ENCODE measurements around the gene VSTM4. TPM values are rescaled to one million over a fixed set of nuclear protein-coding genes. Genes with fewer than 3 reads are reported as not detected.

Gene VSTM4
- polyA plus RNA-seq, 4 donors: 14.2 to 18.9 (median 15.5) TPM

- DNase-seq (ENCODE audit: low read depth in 4 of 4, low spot score in 3 of 4): peak in 1 of 4 donors; percentile 12
Observed at GRCh38 chr10:48983648-48984351, 131.5 kb downstream of the VSTM4 start.

GRCh38 chr10:48982584-48982983 is 132.7 kb downstream of the VSTM4 start:
- DNase-seq (ENCODE audit: low read depth in 4 of 4, low spot score in 3 of 4): no peak

GRCh38 chr10:48981310-48981907 is 133.9 kb downstream of the VSTM4 start:
- DNase-seq (ENCODE audit: low read depth in 4 of 4, low spot score in 3 of 4): peak in 1 of 4 donors; percentile 6

- DNase-seq (ENCODE audit: low read depth in 4 of 4, low spot score in 3 of 4): no peak
Observed at GRCh38 chr10:48978318-48978717, 137.0 kb downstream of the VSTM4 start.

- DNase-seq (ENCODE audit: low read depth in 4 of 4, low spot score in 3 of 4): peak in 1 of 4 donors; percentile 14
Observed at GRCh38 chr10:48976196-48976595, 139.1 kb downstream of the VSTM4 start.

- DNase-seq (ENCODE audit: low read depth in 4 of 4, low spot score in 3 of 4): no peak
Observed at GRCh38 chr10:48974510-48975156, 140.7 kb downstream of the VSTM4 start.

- DNase-seq (ENCODE audit: low read depth in 4 of 4, low spot score in 3 of 4): no peak
Observed at GRCh38 chr10:48973065-48973464, 142.3 kb downstream of the VSTM4 start.

GRCh38 chr10:48970654-48971053 is 144.7 kb downstream of the VSTM4 start:
- DNase-seq (ENCODE audit: low read depth in 4 of 4, low spot score in 3 of 4): no peak

GRCh38 chr10:48970046-48970445 is 145.3 kb downstream of the VSTM4 start:
- no peak for DNase-seq (ENCODE audit: low read depth in 4 of 4, low spot score in 3 of 4)

- DNase-seq (ENCODE audit: low read depth in 4 of 4, low spot score in 3 of 4): no peak
Observed at GRCh38 chr10:48968036-48968435, 147.3 kb downstream of the VSTM4 start.

- DNase-seq (ENCODE audit: low read depth in 4 of 4, low spot score in 3 of 4): no peak
Observed at GRCh38 chr10:48965460-48965859, 149.9 kb downstream of the VSTM4 start.

Other genes with a start within 250 kb of the VSTM4 start
- gene LRRC18, start 175.7 kb downstream of the VSTM4 start, polyA plus RNA-seq (ENCODE audit: insufficient read length in 4 of 4): under 1 TPM in 3 of 4 donors, not detected in 1; 0.10 to 0.18 (median 0.13) TPM
- not detected for gene FAM170B, start 18.5 kb upstream of the VSTM4 start, polyA plus RNA-seq (ENCODE audit: insufficient read length in 4 of 4)
- 1 to 10 TPM; 2.1 to 3.6 (median 2.7) TPM for gene TMEM273, start 72.9 kb upstream of the VSTM4 start, polyA plus RNA-seq (ENCODE audit: insufficient read length in 4 of 4)
- gene C10orf71, start 183.6 kb upstream of the VSTM4 start, polyA plus RNA-seq (ENCODE audit: insufficient read length in 4 of 4): under 1 TPM; 0.10 to 0.17 (median 0.14) TPM

All from right renal pelvis (tissue), 4 donors.